Measurements from ENCODE around the gene PRKCA. TPM values are rescaled to one million over a fixed set of nuclear protein-coding genes. Genes with fewer than 3 reads are reported as not detected.

Gene PRKCA
- total RNA-seq, 3 donors from 2014 or later, result 5.1 to 10.5 (median 6.6) TPM

DNA sequence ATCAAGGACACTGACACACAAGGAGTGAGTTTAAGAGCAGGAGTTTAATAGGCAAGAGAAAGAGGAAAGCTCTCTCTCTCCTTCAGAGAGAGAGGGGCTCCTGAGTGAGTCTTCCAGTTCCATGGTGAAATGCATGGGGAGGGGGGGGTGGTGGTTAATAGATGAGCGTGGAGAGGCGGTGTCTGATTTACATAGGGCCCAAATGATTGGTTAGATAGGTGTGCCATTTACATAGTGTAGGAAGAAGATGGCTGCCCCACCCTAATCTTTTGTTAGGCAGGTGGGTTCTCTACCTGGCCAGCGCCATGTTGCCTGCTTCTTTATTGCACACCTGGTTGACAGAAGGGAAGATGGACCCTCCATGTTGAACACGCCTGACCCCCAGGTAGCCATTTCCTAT is 282.5 kb downstream of the PRKCA start:
- no peaks in the 10 kb centered on the region for H3K9me3 ChIP-seq
- H3K27ac ChIP-seq, result no peak overlapping the region
- H3K36me3 ChIP-seq, result no peaks in the 10 kb centered on the region
- intact Hi-C loops (cut with DNase I; ENCODE audit: low total_unique reads), result no loop called here
- TF ChIP-seq POLR2A (IDR thresholded peaks at IDR 0.05), result no peak
- TF ChIP-seq, protein P1, sequence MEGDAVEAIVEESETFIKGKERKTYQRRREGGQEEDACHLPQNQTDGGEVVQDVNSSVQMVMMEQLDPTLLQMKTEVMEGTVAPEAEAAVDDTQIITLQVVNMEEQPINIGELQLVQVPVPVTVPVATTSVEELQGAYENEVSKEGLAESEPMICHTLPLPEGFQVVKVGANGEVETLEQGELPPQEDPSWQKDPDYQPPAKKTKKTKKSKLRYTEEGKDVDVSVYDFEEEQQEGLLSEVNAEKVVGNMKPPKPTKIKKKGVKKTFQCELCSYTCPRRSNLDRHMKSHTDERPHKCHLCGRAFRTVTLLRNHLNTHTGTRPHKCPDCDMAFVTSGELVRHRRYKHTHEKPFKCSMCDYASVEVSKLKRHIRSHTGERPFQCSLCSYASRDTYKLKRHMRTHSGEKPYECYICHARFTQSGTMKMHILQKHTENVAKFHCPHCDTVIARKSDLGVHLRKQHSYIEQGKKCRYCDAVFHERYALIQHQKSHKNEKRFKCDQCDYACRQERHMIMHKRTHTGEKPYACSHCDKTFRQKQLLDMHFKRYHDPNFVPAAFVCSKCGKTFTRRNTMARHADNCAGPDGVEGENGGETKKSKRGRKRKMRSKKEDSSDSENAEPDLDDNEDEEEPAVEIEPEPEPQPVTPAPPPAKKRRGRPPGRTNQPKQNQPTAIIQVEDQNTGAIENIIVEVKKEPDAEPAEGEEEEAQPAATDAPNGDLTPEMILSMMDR (IDR thresholded peaks at IDR 0.05), result no peak
- no peak for TF ChIP-seq POLR2AphosphoS5 (IDR thresholded peaks at IDR 0.05)
- no peaks in the 10 kb centered on the region for H3K27me3 ChIP-seq
- DNase-seq (ENCODE audit: low spot score in 2 of 2), result no peak
- no peaks in the 10 kb centered on the region for H3K4me1 ChIP-seq
- H3K4me3 ChIP-seq, result no peak overlapping the region

- H3K9me3 ChIP-seq, result no peaks in the 10 kb centered on the region
- intact Hi-C loops (cut with DNase I; ENCODE audit: low total_unique reads), result no loop called here
- no peak overlapping the region for H3K27ac ChIP-seq
- H3K27me3 ChIP-seq, result no peaks in the 10 kb centered on the region
- TF ChIP-seq POLR2A (IDR thresholded peaks at IDR 0.05) (no peak), POLR2AphosphoS5 (IDR thresholded peaks at IDR 0.05) (no peak)
- TF ChIP-seq, protein P1 (IDR thresholded peaks at IDR 0.05), result no peak
- no peak for DNase-seq (ENCODE audit: low spot score in 2 of 2)
- H3K4me1 ChIP-seq, result no peaks in the 10 kb centered on the region
- no peak overlapping the region for H3K4me3 ChIP-seq
- no peaks in the 10 kb centered on the region for H3K36me3 ChIP-seq
These were observed 283.1 kb downstream of the PRKCA start for GRCh38 chr17:66585472-66585871.

DNA sequence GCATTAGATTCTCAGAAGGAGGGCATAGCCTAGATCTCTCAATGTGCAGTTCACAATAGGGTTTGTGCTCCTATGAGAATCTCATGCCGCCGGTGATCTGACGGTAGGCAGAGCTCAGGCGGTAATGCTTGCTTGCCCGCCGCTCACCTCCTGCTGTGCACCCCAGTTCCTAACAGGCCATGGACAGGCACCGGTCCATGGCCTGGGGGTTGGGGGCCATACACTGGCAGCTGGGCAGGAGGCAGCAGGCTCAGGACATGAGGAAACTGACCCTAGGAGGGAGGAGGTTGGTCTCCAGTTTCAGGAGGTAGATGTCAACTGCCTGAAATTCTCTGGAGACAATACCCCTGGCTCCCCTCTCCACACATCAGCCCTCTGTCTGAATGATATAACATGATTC is 287.5 kb downstream of the PRKCA start:
- Histone ChIP-seq H3K9me3 (no peaks in the 10 kb centered on the region), H3K4me1 (no peaks in the 10 kb centered on the region), H3K27me3 (no peaks in the 10 kb centered on the region), H3K4me3 (no peak overlapping the region), H3K36me3 (no peaks in the 10 kb centered on the region), H3K27ac (no peak overlapping the region)
- TF ChIP-seq, protein P1 (IDR thresholded peaks at IDR 0.05), result no peak
- TF ChIP-seq POLR2A (IDR thresholded peaks at IDR 0.05) (no peak), POLR2AphosphoS5 (IDR thresholded peaks at IDR 0.05) (no peak)
- intact Hi-C loops (cut with DNase I; ENCODE audit: low total_unique reads), result no loop called here
- DNase-seq (ENCODE audit: low spot score in 2 of 2), result no peak

GRCh38 chr17:66593116-66593515 is 290.7 kb downstream of the PRKCA start:
- no peak for TF ChIP-seq POLR2A (IDR thresholded peaks at IDR 0.05)
- TF ChIP-seq POLR2AphosphoS5 (IDR thresholded peaks at IDR 0.05), result no peak
- TF ChIP-seq, protein P1 (IDR thresholded peaks at IDR 0.05), result no peak
- no peak for DNase-seq (ENCODE audit: low spot score in 2 of 2)
- H3K27ac ChIP-seq, result no peak overlapping the region
- no peaks in the 10 kb centered on the region for H3K36me3 ChIP-seq
- no peaks in the 10 kb centered on the region for H3K9me3 ChIP-seq
- intact Hi-C loops (cut with DNase I; ENCODE audit: low total_unique reads), result no loop called here
- H3K27me3 ChIP-seq, result no peaks in the 10 kb centered on the region
- no peaks in the 10 kb centered on the region for H3K4me1 ChIP-seq
- H3K4me3 ChIP-seq, result no peak overlapping the region

- no peak overlapping the region for H3K27ac ChIP-seq
- H3K27me3 ChIP-seq, result no peaks in the 10 kb centered on the region
- no peaks in the 10 kb centered on the region for H3K4me1 ChIP-seq
- H3K9me3 ChIP-seq, result no peaks in the 10 kb centered on the region
- DNase-seq (ENCODE audit: low spot score in 2 of 2), result no peak
- H3K36me3 ChIP-seq, result no peaks in the 10 kb centered on the region
- TF ChIP-seq POLR2A (IDR thresholded peaks at IDR 0.05), result no peak
- no peak for TF ChIP-seq POLR2AphosphoS5 (IDR thresholded peaks at IDR 0.05)
- TF ChIP-seq, protein P1 (IDR thresholded peaks at IDR 0.05), result no peak
- no peak overlapping the region for H3K4me3 ChIP-seq
- intact Hi-C loops (cut with DNase I; ENCODE audit: low total_unique reads), result no loop called here
These were observed 293.5 kb downstream of the PRKCA start for GRCh38 chr17:66595893-66596292.
